ENCODE results near the gene GUCY1A2. TPM values are rescaled to one million over a fixed set of nuclear protein-coding genes. Genes with fewer than 3 reads are reported as not detected.
A peak's percentile ranks its signal among the peaks of the same experiment; 100 is the strongest.
"Not testable (repeated sequence)": the region's sequence is repeated elsewhere in the genome, so short reads cannot be mapped to it uniquely, and the experiment has no call there.

The GUCY1A2 gene
- total RNA-seq: 0.43 and 0.64 TPM in 2 replicates

GRCh38 chr11:107018219-107018901 is at the start of gene GUCY1A2:
GUCY1A2 (minus strand) TSS chr11:107018476; CDS start chr11:107018055, 421 bp downstream.
- DNase-seq (ENCODE audit: low read depth): no peak
- no peak for TF ChIP-seq CTCF (IDR thresholded peaks at IDR 0.05; ENCODE audit: insufficient read depth, low read depth, low read length)
- peak within 1 kb of the TSS; percentile 48 for H3K4me3 ChIP-seq (ENCODE audit: low read depth, low read length)

GRCh38 chr11:107054391-107054790 is 36.1 kb upstream of the GUCY1A2 start:
- DNase-seq (ENCODE audit: low read depth): no peak
- TF ChIP-seq CTCF (IDR thresholded peaks at IDR 0.05; ENCODE audit: insufficient read depth, low read depth, low read length): no peak
- no peak overlapping the region for H3K4me3 ChIP-seq (ENCODE audit: low read depth, low read length)

GRCh38 chr11:107051332-107051731 is 33.1 kb upstream of the GUCY1A2 start:
- DNase-seq (ENCODE audit: low read depth); H3K4me3 ChIP-seq (ENCODE audit: low read depth, low read length): not testable (repeated sequence)

GRCh38 chr11:107050899-107051298 is 32.6 kb upstream of the GUCY1A2 start:
- not testable (repeated sequence) for DNase-seq (ENCODE audit: low read depth); H3K4me3 ChIP-seq (ENCODE audit: low read depth, low read length)

- H3K4me3 ChIP-seq (ENCODE audit: low read depth, low read length): no peak overlapping the region
- DNase-seq (ENCODE audit: low read depth): no peak
- TF ChIP-seq CTCF (IDR thresholded peaks at IDR 0.05; ENCODE audit: insufficient read depth, low read depth, low read length): no peak
These were observed 31.8 kb upstream of the GUCY1A2 start for GRCh38 chr11:107050121-107050520.

GRCh38 chr11:107044503-107044902 is 26.2 kb upstream of the GUCY1A2 start:
- no peak for TF ChIP-seq CTCF (IDR thresholded peaks at IDR 0.05; ENCODE audit: insufficient read depth, low read depth, low read length)
- DNase-seq (ENCODE audit: low read depth): no peak
- H3K4me3 ChIP-seq (ENCODE audit: low read depth, low read length): no peak overlapping the region

GRCh38 chr11:107043242-107044006 is 25.1 kb upstream of the GUCY1A2 start:
- peak; percentile 69 for DNase-seq (ENCODE audit: low read depth)
- H3K4me3 ChIP-seq (ENCODE audit: low read depth, low read length): no peak overlapping the region
- no peak for TF ChIP-seq CTCF (IDR thresholded peaks at IDR 0.05; ENCODE audit: insufficient read depth, low read depth, low read length)
